A549 treated with Mapracorat at 1 μM for 4 hours (cell line): ENCODE results near the gene ZSWIM7. TPM values are rescaled to one million over a fixed set of nuclear protein-coding genes. Genes with fewer than 3 reads are reported as not detected.

Experiments used
- total RNA-seq: library from RNA; stranded (reverse); fragments of 200-300 nt; extraction: Qiagen RNA extraction; gene quantifications from 5 replicates; pipeline ENCODE4 v1.2.3, GENCODE V29; 2022

ZSWIM7 gene
- total RNA-seq: 43.9 to 50.1 TPM (median 49.3 TPM) in 5 replicates

GRCh38 chr17:15999141-15999973 is at the start of gene ZSWIM7, which contains the start of gene TTC19:
ZSWIM7 (minus strand) TSS chr17:15999704; CDS start chr17:15999594, 110 bp downstream.
TTC19 (plus strand) TSS chr17:15999824; CDS start chr17:15999849, 25 bp downstream.

GRCh38 chr17:15944759-15945526 is 54.6 kb downstream of the ZSWIM7 start, which contains the start of gene ADORA2B:
ADORA2B (plus strand) TSS chr17:15945130; CDS start chr17:15945249, 119 bp downstream.

Other genes with a start within 250 kb of the ZSWIM7 start
- gene ADORA2B, start 54.6 kb downstream of the ZSWIM7 start, total RNA-seq: 9.0 to 17.0 TPM (median 14.9 TPM) in 5 replicates
- 47.1 to 51.9 TPM (median 50.0 TPM) in 5 replicates for gene TTC19, start 120 bp upstream of the ZSWIM7 start, total RNA-seq
- 64.1 to 80.0 TPM (median 73.4 TPM) in 5 replicates for gene NCOR1, start 215.8 kb upstream of the ZSWIM7 start, total RNA-seq
- 17.0 to 18.1 TPM (median 17.9 TPM) in 5 replicates for gene PIGL, start 217.5 kb upstream of the ZSWIM7 start, total RNA-seq